ENCODE data around the gene SHB.
"Not testable (repeated sequence)": the region's sequence is repeated elsewhere in the genome, so short reads cannot be mapped to it uniquely, and the experiment has no call there.

SHB gene

DNA sequence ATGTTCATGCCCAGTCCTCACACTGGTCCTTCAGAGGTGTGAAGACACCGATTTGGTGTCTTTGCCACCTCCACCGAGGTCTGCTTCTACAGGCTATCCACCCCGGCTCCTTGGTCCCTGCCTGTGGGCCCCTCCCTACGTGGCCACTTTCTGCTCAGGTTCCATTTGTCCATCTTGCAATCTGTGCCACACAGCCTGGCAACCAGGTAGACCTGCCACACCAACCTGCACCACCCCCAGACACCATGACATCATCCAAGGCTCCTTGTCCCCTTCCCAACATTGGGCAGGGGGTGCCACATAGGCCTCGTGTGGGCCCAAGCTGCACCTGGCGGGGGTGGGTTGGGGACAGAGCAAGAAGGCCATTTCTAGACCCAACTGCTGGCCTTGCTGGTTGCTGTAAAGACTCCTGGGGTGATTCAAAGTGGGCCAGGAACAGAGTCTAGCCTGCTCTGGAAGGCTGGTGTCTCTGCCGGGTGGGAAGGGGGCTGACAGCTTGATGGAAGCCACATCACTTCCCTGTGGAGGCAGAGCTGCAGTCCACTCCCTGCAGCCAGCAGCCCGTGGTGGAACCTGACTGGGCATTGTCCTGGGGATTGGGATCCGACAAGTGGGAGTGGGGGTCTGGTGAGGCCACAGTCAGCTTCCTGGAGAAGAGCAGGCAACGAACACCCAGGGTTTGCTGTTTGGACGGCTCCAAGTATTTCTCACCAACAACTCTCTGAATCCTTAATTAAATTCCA lies 99.3 kb downstream of the SHB start:
- no peak for DNase-seq (ENCODE audit: low read depth, low spot score)

- DNase-seq (ENCODE audit: low read depth, low spot score), result no peak
These were observed 99.9 kb downstream of the SHB start for GRCh38 chr9:37969130-37969529.

DNA sequence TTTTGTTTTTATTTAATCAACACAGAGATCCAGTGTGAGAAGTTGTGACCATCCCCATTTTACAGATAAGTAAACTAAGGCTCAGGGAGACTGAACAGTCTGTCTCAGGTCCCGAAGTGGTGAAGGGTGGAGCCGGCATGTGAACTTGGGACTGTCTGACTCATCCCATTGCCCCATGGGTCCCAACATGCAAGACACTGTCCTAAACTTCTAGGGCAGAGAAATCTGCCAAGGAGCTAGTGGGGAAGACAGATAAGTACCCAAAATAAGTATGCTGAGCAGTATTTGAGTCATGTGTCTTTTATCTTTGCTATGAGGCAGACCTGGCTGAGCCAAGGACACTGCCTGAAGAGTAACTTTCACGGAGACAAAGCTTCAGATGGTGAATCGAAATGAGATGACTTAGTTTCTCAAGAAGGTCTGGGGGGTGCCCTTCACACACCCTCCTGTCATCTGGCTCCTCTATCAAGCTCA lies 100.8 kb downstream of the SHB start:
- DNase-seq (ENCODE audit: low read depth, low spot score), result no peak

DNA sequence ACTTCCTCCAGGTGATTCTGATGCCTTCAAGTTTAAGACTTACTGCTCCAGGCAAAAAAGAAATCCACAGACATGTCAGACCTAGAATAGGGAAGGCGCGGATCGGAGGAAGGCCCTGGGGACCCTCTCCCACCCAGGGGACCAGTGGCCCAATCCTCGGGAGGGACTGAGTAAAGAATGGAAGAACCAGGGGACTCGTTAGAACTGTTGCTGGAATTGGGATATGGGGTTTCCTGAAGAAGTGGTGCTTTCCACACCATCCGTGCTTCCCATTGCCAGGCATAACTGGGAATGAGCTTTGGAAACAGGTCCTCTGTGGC lies 101.3 kb downstream of the SHB start:
- no peak for DNase-seq (ENCODE audit: low read depth, low spot score)

- no peak for DNase-seq (ENCODE audit: low read depth, low spot score)
These were observed 101.8 kb downstream of the SHB start for GRCh38 chr9:37967014-37967760.

DNA sequence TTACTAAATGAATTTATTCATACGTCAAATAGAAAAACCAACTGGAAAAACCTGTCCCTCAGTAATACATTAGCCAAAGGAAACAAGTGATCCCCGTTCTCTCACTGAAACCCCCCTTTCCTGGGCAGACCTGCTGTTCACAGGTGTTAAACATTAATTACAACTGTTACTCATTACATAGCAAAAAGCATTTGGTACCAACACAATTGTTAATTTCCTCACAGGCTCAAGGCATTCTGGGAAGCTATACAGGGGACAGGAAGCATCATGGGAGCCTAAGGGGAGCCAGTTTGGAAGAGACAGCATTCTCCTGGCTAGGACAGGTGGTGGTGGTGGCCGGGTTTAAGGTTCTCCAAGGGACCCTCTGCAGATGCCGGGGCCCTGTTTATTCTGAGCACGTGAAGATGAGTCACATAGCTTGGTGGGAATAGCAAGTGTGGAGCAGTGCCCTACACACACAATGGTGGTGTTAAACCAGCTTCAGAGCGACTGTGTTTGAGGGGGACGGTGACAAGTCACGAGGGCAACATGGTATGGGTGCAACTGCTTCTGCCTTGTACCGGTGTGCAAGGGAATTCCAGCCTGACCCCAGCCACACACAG lies 102.5 kb downstream of the SHB start:
- DNase-seq (ENCODE audit: low read depth, low spot score), result no peak

DNA sequence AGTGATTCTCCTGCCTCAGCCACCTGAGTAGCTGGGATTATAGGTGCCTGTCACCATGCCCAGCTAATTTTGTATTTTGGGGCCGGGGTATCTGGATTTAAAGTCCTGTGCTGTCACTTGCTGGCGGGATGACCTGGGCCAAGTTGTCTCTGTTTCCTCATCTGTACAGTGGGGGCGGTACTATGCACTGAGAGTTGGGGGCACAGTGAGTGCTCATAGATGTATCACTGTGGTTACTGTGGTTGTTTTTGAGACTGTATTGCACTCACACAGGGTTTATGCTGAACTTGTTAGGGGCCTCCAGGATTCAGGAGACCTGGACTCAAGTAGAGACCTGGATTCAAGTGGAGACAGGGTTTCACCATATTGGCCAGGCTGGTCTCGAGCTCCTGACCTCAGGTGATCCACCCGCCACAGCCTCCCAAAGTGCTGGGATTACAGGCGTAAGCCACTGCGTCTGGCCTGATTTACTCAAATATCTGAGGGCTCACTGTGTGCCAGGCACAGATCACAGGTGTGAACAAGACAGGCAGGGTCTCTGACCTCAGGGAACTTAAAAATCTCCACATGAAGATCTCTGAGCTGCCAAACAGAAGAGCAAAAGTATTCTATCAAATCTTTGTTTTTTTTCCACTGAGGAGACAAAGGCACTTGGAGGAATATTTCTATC lies 103.2 kb downstream of the SHB start:
- DNase-seq (ENCODE audit: low read depth, low spot score), result not testable (repeated sequence)

GRCh38 chr9:37965116-37965515 lies 103.9 kb downstream of the SHB start:
- DNase-seq (ENCODE audit: low read depth, low spot score), result no peak

GRCh38 chr9:37964740-37965081 lies 104.3 kb downstream of the SHB start:
- no peak for DNase-seq (ENCODE audit: low read depth, low spot score)

DNA sequence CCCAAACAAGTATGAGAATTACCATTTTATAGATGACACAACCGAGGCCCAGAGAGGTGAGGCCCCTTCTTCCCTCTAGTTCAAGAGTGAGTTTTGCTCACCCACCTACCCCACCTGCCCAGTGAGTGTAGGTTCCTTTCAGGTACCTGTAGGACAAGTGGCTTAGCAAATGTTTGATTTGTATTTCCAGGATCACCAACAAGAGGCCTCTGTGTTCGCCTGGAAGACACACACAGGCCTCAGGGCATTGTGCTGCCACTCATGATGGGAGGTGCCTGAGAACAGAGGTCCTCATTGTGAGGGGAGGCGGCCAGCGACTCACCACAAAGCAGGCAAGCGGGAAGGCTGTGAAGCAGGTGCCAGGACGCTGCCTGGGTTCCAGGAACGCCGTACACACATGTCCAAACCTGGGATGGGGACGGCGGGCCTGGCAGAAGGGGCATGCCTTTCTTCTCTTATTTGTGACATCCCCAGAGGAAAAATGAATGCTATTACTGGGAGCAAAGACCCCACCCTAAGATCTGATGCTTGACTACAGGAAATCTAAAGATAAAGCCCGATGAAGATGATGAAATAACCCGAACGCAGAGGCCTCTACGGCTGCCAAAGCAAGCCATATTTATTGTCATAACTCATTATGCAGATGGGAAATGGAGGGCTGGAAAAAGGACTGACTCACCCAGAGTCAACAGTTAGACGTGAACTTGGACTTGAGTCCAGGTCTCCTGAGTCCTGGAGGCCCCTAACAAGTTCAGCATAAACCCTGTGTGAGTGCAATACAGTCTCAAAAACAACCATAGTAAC lies 104.9 kb downstream of the SHB start:
- no peak for DNase-seq (ENCODE audit: low read depth, low spot score)

DNA sequence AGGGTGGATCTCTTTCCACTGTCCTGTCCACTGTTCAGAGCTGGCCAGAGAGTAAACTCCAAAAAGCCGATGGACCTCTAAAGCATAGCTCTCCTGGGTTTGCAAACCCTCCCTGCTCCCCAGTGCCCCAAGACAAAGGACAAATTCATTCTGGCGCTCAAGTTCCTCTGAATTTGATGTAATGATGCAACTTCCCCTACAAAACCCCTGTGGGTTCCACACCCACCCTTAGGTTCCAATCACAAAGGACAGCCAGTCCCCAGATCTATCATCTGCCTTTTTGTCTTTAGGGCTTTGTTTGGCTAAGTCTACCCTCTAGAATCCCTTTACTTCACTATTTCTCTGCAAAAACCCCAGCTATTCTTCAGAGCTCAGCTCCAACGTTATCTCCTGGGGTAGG lies 107.7 kb downstream of the SHB start:
- no peak for DNase-seq (ENCODE audit: low read depth, low spot score)

DNA sequence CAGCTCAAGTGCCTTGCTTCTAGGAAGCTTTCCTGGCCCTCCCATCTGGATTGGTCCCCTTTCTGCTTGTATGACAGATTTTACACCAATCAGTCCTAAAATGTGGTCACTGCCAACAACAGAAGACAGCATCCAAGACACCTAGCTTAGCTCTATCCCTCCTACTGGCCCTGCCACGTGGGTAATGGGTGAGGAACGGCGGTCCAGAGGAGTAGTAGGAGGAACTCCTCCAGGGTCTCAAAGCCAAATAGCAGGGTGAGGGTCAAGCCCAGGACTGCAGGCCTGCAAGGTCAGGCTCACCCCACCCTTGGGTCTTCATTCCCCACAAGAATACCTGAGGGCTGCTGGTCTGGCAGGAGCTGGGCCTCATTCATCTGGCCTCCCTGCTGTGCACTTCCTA lies 108.4 kb downstream of the SHB start:
- DNase-seq (ENCODE audit: low read depth, low spot score), result no peak

- no peak for DNase-seq (ENCODE audit: low read depth, low spot score)
These were observed 109.1 kb downstream of the SHB start for GRCh38 chr9:37959976-37960375.

- no peak for DNase-seq (ENCODE audit: low read depth, low spot score)
These were observed 110.9 kb downstream of the SHB start for GRCh38 chr9:37958154-37958553.

DNA sequence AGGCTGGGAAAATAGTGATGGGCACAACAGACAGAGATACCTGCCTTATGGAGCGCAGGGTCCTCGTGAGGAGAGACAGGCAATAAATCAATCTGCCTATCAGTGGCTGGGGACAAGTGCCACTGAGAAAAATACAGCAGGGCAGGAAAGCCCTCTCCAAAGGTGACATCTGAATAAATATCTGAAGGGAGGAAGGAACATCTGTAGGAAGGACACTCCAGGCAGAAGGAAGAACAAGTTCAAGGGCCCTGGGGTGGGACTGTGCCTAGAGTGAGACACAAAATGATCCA lies 111.4 kb downstream of the SHB start:
- no peak for DNase-seq (ENCODE audit: low read depth, low spot score)

DNA sequence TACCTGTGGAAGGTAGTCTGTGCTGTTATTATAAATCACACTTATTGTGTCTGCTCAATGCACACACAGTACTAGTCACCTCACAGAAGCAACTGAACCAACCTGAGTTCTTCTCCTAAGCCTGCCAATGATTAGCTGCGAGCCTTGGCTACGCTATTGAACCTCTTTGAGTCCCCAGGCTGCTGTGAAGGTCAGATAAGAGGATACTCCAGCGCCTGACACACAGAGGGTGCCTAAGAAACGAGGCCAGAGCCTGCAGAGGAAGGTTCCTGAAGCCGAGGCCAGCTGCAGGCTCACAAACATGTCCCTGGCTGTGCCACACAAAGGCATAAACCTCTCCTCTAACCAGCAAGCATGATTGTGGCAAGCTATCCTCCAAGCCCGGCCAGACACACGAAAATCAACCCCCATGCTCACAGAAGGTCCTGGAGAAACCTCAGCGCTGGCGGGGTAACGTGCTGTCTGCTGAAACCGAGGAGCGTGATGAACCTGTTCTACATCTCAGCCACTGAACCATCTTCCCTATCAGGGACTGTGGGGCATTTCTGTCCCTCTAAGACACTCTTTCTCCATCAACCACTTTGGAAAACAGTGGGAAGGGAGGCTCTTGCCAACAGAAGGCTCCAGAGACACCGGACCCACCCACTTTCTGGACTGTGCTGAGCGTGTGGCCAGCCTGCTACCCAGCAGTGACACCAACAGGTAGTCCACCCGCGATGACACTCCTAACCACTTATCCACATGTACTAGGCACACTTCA lies 111.9 kb downstream of the SHB start:
- DNase-seq (ENCODE audit: low read depth, low spot score), result no peak

GRCh38 chr9:37956423-37956820 lies 112.6 kb downstream of the SHB start:
- no peak for DNase-seq (ENCODE audit: low read depth, low spot score)

- DNase-seq (ENCODE audit: low read depth, low spot score), result no peak
These were observed 113.1 kb downstream of the SHB start for GRCh38 chr9:37955781-37956422.

DNA sequence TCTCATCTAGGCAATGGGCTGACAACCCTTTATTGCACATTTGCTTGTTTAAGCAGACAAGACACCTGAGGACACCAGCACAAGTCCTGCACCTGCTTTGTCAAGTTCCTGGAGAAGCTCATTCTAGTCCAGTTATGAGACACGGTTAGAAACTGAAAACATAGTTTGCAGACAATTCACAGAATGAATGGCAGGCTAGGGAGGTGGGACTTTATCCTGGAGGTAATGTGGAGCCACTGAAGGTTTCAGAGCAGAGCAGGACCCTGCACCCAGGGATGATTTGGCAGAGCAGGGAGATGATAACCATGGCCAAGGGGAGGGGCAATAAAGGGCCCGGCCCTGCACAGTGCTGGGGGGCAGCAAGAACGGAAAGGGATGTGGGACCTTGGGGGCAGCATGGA lies 114.4 kb downstream of the SHB start:
- no peak for DNase-seq (ENCODE audit: low read depth, low spot score)

DNA sequence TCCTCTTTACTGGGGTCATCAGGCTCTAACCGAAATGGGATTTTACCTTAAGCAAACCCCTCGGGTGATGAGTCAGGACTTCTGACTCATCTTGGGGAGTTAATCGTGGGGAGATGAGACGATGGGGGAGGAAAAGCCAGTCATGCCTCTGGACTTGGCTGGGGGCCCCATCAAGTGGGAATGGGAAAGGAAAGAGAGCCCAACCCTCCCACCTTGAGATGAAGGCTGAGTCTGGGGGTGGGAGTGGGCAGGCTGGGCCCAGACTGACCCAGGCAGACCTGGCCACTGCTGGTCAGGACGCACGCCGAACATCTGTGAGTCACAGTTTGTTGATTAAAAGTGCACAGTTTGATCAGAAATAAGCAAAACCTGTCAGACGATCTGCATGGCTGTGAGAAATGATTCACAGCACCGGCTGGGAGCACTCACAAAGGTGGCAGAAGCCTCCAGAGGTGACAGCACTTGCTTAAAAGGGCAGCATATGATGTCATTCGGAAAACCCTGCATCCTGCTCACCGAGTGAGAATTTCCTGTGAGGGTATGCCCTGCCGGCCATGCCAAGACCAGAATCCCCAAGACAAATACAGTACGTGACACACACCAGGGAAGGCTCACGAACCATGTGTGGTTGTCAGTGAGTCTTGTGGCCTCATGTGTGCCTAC lies 115.1 kb downstream of the SHB start:
- no peak for DNase-seq (ENCODE audit: low read depth, low spot score)
